Duodenal mucosa (tissue), 2 donors: ENCODE results near the gene KCNK5.
A peak's percentile ranks its signal among the peaks of the same experiment; 100 is the strongest.

Experiments
- H3K27ac ChIP-seq: one replicate; pipeline ENCODE4 v1.7.0; 2013; ENCODE audit warnings: low read depth, low read length
- H3K27me3 ChIP-seq, 2 donors: one replicate each; pipeline ENCODE4 v1.7.0; 2013; ENCODE audit warnings: low read length in 2 of 2, control low read depth in 1 of 2; ENCODE audit not compliant: insufficient read depth in 2 of 2, control insufficient read depth in 1 of 2
- H3K36me3 ChIP-seq, 2 donors: one replicate each; pipeline ENCODE4 v1.7.0; 2013; ENCODE audit warnings: low read length in 2 of 2, control low read depth in 1 of 2; ENCODE audit not compliant: insufficient read depth in 2 of 2, control insufficient read depth in 1 of 2
- H3K4me1 ChIP-seq, 2 donors: one replicate each; pipeline ENCODE4 v1.7.0; 2013; ENCODE audit warnings: low read length in 2 of 2, control low read depth in 1 of 2; ENCODE audit not compliant: insufficient read depth in 2 of 2, control insufficient read depth in 1 of 2
- H3K4me3 ChIP-seq, 2 donors: one replicate each; pipeline ENCODE4 v1.7.0; 2013; ENCODE audit warnings: low read length in 2 of 2, low read depth in 1 of 2
- H3K9ac ChIP-seq, 2 donors: one replicate each; pipeline ENCODE4 v1.7.0; 2013; ENCODE audit warnings: low read length in 2 of 2, low read depth in 1 of 2
- H3K9me3 ChIP-seq, 2 donors: one replicate each; pipeline ENCODE4 v1.7.0; 2013; ENCODE audit warnings: low read length in 2 of 2, control low read depth in 1 of 2; ENCODE audit not compliant: control insufficient read depth in 1 of 2

Gene KCNK5

DNA sequence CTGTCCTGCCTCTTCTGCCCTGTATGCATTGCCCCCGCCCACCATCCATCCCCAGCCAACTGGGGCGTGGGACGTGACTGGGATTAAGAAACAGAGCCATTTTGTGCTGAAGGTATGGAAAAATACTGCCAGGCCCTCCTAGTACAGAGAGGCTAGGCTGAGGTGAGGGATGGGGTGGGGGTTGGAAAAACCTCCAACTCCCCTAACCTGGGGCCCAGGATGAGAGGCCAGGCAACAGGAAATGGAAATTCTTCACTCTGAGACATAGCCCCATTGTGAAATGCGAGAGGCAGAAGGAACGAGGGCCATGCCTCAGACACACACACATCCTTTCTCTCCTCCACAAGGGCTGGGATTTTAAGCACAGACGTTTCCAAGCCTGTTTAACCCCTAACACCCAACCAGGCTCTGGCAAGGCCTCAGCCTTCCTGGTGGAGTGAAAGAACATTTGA, 19.9 kb downstream of the KCNK5 start:
- H3K27ac ChIP-seq = peak overlapping the region; percentile 11
- peaks cover 74 to 75% of the 10 kb centered on the region in 2 donors for H3K4me1 ChIP-seq
- H3K36me3 ChIP-seq = peaks cover 2 to 15% of the 10 kb centered on the region in 2 donors
- no peak overlapping the region for H3K4me3 ChIP-seq
- peak overlapping the region; percentile 13 to 45 for H3K9ac ChIP-seq
- no peaks in the 10 kb centered on the region for H3K9me3 ChIP-seq
- H3K27me3 ChIP-seq = no peaks in the 10 kb centered on the region

DNA sequence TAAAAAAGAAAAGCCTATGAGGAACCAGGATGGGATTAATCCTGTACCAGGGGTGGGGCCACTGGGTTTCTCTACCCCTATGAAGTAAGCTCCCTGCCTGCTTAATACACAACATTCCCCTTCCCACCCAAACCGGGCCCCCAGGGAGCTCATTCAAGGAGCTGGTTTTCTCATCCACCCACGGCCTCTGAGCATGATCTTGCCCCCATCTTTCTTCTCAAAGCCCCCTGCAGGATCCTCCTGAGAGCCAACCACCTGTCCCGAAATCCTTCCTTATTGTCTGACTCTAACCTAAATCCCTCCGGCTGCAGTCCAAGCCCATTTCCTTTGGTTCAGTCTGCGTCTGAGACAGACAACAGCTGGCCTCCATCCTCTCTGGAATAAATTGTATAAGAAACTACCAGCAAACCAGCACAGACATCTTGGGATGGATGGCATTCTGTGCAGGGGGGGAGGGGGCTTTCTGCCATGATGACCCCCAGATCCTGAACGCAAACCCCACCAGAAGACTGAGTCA, 21.0 kb downstream of the KCNK5 start:
- H3K9ac ChIP-seq = peak overlapping the region; percentile 40 to 65
- no peaks in the 10 kb centered on the region for H3K27me3 ChIP-seq
- peaks cover 79 to 82% of the 10 kb centered on the region in 2 donors for H3K4me1 ChIP-seq
- H3K36me3 ChIP-seq = peaks cover 1 to 11% of the 10 kb centered on the region in 2 donors
- H3K27ac ChIP-seq = peak overlapping the region; percentile 36
- H3K9me3 ChIP-seq = no peaks in the 10 kb centered on the region
- H3K4me3 ChIP-seq = no peak overlapping the region

DNA sequence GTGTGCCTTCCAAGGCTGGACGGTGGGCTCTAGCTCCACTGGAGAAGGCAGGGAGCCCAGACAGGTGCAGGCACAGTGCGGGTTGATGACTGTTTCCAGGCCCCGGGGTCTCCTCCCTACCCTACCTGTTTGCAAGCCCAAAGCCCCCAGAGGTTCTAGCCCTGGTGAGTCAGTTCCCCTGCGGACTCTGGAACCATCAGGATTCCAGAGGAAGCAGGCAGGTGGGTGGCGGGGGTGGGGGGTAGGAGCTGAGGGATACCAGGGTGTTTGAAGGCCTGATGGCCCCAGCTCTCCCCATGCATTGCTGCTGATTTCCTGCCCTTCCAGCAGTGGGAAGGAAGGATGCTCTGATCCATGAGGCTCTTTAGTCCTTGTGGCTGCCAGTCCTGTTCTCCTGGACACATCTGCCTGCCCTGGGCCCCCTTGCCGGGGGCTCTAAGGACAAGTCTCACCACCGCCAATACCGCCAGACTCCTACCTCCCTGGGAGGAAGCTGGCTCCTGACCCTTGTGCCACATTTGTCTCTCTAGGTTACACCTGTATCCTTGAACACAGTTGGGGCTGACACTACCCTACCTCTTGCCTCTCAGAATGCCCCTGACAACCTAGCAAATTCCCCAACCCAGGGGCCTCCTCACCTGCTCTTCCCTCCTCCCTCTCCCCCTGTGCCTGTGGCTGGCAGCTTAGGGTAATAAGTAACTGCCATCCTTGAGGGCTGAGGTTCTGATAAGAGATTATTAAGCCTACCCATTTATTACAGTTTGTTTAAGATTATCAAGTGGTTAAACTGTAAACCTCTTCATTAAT, 21.7 kb downstream of the KCNK5 start:
- Histone ChIP-seq H3K9ac (peak overlapping the region; percentile 47 to 65), H3K36me3 (peaks cover 0 to 16% of the 10 kb centered on the region in 2 donors), H3K27ac (peak overlapping the region; percentile 36), H3K27me3 (no peaks in the 10 kb centered on the region), H3K4me1 (peaks cover 85 to 88% of the 10 kb centered on the region in 2 donors), H3K9me3 (no peaks in the 10 kb centered on the region), H3K4me3 (peak overlapping the region in 1 of 2 donors; percentile 30)

DNA sequence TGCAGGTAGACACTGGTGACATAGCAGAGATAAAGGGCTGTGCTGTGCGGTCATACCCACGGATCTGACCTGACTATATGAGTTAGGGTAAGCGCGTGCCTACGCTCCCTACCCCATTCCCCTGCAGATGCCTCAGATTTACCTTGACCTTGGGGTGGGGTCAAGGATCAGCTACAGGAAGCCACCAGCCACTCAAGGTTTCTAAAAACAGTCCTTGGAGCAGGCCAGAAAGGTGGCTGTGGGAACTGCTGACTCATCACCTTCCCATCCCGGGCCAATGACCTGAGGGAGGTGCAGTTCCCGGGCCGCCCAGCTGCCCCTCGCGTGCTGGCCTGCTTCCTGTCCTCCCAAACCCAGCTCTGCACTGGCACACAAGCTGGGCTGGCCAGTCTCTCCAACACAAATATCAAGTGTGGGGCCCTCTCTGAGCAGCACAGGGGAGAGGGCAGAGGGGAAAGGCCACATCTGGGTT, 23.0 kb downstream of the KCNK5 start:
- H3K4me3 ChIP-seq = no peak overlapping the region
- peaks cover 0 to 15% of the 10 kb centered on the region in 2 donors for H3K36me3 ChIP-seq
- H3K27ac ChIP-seq = peak overlapping the region; percentile 44
- H3K9ac ChIP-seq = peak overlapping the region in 1 of 2 donors; percentile 20
- no peaks in the 10 kb centered on the region for H3K9me3 ChIP-seq
- no peaks in the 10 kb centered on the region for H3K27me3 ChIP-seq
- peaks cover 92 to 96% of the 10 kb centered on the region in 2 donors for H3K4me1 ChIP-seq

DNA sequence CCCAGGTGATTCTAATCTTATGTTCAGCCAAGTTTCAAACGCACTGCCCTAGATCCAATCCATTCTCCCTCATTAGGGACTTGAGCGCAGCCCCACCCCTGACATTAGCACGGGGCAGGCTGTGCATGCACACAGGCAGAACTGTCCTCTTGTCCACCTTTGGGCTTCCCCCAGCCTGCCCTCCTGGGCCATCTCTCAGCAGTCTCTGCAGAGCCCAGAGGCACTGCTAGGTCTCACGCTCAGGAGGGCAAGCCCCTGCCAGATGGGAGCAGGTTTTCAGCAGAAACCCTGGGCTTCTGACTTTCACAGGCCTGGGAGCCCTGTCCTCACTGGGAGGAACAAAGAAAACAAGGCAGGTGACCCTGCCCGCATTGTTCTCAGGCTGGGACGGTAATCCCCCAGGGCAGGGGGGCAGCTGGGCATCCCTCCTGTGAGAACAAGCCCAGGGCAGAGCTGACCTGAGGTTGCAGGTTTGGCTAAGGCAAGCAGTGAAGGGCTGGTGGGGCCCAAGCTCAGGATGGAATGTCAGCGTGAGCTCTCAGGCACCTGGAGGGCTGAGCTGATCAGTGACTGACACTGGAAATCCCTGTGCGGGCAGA, 24.5 kb downstream of the KCNK5 start:
- H3K9me3 ChIP-seq = no peaks in the 10 kb centered on the region
- peaks cover 0 to 15% of the 10 kb centered on the region in 2 donors for H3K36me3 ChIP-seq
- peak overlapping the region; percentile 20 to 41 for H3K9ac ChIP-seq
- H3K27ac ChIP-seq = peak overlapping the region; percentile 55
- peaks cover 90 to 97% of the 10 kb centered on the region in 2 donors for H3K4me1 ChIP-seq
- H3K27me3 ChIP-seq = no peaks in the 10 kb centered on the region
- peak overlapping the region in 1 of 2 donors; percentile 6 for H3K4me3 ChIP-seq

DNA sequence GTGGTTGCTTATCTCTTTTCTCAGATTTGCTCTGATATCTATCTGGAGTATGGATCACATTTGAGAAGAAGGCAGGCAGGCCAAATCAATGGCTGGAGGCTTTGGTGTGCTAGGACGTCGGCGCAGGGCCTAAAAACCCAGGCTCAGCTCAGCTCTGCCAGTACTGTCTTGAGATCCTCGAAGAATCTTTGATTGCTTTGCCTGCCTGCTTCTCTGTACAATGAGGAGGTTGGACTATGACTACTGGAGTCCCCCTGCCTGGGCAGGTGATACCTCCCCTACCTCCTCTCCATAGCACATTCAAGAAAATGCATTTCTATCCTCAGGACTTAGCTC, 25.1 kb downstream of the KCNK5 start:
- no peaks in the 10 kb centered on the region for H3K27me3 ChIP-seq
- peaks cover 0 to 15% of the 10 kb centered on the region in 2 donors for H3K36me3 ChIP-seq
- peak overlapping the region; percentile 55 for H3K27ac ChIP-seq
- no peak overlapping the region for H3K4me3 ChIP-seq
- H3K4me1 ChIP-seq = peaks cover 90 to 96% of the 10 kb centered on the region in 2 donors
- H3K9ac ChIP-seq = peak overlapping the region; percentile 20 to 41
- H3K9me3 ChIP-seq = no peaks in the 10 kb centered on the region

DNA sequence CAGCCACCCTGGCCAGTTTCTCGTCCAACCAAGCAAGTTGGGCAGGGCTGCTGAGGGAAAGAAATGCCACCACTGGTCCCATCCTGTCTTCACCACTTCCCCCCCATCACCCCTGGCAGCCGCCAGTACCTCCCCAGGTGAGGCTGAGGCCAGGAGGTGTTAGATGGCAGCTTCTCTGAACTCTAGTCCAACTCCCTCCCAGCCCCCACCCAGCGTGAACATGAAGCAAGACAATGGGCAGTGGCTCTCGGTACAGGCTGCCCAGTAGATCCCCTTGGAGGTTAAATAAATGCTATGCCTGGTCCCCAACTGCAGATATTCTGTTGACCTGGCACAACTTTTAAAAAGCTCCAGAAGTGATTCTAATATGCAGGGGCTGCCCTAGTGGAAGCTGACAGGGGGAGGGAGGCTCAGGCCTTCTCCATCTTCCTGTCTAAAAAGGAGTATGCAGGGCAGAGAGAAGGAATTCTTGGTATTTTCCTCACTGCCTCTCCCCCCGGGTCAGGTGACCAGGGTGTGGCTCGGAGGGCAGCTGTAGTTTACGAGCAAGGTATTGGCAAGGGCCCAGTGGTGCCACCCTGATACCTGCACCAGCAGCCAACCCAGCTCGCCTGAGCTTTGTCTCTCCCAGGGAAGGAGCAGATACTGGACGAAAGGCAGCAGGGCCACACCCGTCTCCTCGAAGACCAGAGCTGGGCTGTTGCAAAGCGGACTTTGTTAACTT, 25.7 kb downstream of the KCNK5 start:
- Histone ChIP-seq H3K27me3 (no peaks in the 10 kb centered on the region), H3K4me3 (no peak overlapping the region), H3K27ac (peak overlapping the region; percentile 71), H3K36me3 (peaks cover 0 to 15% of the 10 kb centered on the region in 2 donors), H3K9ac (peak overlapping the region; percentile 35 to 48), H3K4me1 (peaks cover 90 to 96% of the 10 kb centered on the region in 2 donors), H3K9me3 (no peaks in the 10 kb centered on the region)

DNA sequence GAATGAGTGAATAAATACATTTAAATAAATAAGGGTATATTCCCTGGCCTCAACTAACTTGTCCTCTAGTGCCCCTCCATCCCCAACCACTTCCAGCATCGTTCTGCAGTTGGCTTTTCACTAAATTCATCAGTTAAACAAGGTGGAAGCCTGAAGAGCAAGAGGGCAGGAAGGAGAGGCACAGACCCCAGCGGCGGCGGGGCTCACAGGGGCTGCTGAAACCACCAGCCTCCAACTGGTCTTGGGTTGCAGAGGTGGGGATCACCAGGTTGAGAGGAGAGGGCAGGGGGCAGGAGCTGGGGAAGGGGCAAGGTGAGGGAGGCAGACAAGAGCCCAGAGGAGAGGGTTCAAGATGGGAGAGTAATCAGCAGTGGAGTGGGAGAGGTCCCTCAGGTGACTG, 27.1 kb downstream of the KCNK5 start:
- H3K36me3 ChIP-seq = peaks cover 0 to 15% of the 10 kb centered on the region in 2 donors
- peaks cover 91 to 98% of the 10 kb centered on the region in 2 donors for H3K4me1 ChIP-seq
- H3K27me3 ChIP-seq = no peaks in the 10 kb centered on the region
- no peak overlapping the region for H3K4me3 ChIP-seq
- peak overlapping the region in 1 of 2 donors; percentile 9 for H3K9ac ChIP-seq
- H3K27ac ChIP-seq = no peak overlapping the region
- no peaks in the 10 kb centered on the region for H3K9me3 ChIP-seq

DNA sequence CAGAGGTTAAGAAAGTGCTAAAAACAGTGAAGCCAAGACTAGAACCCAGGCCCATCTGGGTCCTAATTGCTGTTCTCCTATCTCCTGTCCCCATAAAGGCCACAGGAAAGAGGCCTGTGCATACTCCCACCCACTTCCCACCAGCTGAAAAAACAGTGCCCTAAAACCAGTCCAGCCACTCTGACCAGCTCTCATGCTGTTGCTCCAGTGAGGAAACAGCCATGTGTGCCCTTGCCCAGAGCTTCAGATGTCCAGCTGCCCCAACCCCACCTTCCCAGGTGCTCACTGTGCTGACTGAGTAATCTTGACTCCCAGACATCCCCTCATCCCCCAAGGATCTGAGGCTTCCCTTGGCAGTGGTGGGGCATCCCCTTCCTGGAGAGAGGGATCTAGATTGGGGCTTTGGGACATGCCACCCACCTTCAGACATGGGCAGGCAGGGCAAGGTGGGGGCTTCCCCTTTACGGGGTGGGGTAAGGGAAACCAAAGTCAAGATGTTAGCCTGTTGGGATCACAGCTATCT, 28.7 kb downstream of the KCNK5 start:
- no peak overlapping the region for H3K9ac ChIP-seq
- H3K36me3 ChIP-seq = peaks cover 1 to 11% of the 10 kb centered on the region in 2 donors
- no peak overlapping the region for H3K4me3 ChIP-seq
- H3K9me3 ChIP-seq = no peaks in the 10 kb centered on the region
- H3K27me3 ChIP-seq = no peaks in the 10 kb centered on the region
- peaks cover 91 to 97% of the 10 kb centered on the region in 2 donors for H3K4me1 ChIP-seq
- no peak overlapping the region for H3K27ac ChIP-seq
